HG02970 (cell line): Measurements from ENCODE around the gene FAM107B.

Experiments used
- ATAC-seq: cut with Tn5 transposase; IDR thresholded peaks from one replicate; pipeline ENCODE4 v1.9.1; 2021; ENCODE audit warnings: mild to moderate bottlenecking, moderate library complexity, moderate number of reproducible peaks; ENCODE audit not compliant: unreplicated experiment, low FRiP score

The FAM107B gene

DNA sequence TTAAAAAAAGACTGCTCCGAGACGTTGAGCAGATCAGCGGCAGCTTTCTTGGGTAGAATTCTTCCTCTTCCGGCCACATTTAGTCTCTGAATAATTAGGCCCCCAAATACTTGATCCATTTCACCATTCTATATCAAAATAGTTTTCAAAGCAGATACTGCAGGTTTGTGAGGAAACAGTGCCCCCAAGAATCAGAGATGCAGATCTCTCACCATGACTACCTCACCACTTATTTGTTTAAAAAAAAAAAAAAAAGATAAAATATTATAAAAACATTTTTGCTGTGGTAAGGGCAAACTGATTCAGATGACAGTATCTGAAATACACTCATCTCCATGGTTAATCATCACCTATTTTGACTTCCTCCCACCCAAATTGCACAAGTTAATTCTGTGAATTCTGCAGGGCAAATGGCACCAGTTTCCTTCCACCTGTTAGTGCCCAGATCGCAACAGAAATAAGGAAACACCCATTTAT lies 210.4 kb downstream of the FAM107B start:
- ATAC-seq = peak; percentile 47

DNA sequence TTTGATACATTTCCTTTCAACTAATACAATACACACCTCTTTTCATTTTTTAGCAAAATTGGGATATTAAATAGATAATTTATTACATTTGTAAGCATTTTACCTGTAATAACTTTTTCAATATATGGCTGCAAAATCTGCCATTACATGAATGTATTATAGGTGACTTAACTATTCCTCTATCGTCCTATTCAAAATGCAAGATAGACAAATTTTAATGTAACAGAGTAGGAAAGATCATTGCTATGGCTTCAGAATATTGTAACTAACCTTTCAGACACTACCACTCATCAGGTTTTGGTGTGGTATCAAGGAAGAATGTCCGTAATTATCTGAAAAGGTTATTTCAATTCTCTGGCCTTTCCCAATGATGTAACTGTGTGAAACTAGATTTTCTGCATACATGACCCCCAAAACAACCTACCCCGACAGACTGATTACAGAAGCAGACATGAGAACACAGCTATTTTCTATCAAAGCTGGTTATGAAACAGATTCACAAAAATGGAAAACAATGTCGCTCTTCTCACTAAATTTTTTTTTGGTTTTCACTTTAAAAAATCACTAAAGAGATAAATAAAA lies 211.2 kb downstream of the FAM107B start:
- no peak for ATAC-seq

DNA sequence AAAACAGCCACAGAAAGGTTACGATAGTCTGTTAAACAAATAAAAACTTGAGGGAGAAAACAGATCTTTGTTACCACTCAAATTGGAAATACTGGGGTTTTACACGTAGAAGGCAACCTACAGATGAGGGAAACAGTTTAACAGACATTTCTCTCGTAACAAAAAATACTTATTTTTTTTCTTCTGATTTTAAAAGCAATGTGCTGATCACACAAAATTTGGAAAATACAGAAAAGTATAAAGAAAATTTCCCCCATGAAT lies 211.7 kb downstream of the FAM107B start:
- no peak for ATAC-seq

DNA sequence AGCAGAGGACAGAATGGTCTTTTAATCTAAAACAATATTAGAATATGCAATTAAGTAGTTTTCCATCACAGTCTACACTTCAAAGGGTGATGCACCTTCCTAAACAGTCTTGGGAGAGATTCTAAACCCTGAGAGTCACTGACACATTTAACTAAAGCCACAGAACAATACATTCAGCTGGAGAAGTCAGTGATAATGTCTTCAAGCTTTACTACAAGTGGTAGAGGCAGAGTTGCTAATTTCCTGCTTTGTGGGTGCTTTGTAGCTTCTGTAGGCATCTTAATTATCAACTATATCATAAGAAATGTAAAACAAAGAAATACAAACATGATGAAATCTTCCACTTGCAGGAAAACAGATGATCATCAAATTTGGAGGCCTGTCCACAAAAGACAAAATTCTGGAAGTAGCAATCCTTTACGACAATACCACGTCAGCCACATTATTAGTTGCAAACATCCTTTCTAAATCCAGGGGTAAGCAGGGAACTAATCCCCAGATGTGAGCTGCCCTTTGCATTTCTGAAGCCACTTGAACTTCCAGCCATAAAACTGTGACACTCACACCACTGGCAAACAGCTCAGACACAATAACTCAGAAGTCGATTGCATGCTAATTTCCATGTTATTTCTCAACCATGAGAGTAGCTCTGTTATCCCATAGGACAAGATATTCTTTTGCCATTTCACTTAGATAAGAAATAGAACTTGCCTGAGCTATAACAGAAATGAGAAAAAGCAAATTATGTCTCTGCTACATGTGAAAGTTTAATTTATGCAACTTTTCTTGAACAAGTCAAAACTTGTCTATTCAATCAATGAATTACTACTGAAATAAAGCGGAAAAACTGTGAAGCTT lies 212.2 kb downstream of the FAM107B start:
- ATAC-seq = no peak

DNA sequence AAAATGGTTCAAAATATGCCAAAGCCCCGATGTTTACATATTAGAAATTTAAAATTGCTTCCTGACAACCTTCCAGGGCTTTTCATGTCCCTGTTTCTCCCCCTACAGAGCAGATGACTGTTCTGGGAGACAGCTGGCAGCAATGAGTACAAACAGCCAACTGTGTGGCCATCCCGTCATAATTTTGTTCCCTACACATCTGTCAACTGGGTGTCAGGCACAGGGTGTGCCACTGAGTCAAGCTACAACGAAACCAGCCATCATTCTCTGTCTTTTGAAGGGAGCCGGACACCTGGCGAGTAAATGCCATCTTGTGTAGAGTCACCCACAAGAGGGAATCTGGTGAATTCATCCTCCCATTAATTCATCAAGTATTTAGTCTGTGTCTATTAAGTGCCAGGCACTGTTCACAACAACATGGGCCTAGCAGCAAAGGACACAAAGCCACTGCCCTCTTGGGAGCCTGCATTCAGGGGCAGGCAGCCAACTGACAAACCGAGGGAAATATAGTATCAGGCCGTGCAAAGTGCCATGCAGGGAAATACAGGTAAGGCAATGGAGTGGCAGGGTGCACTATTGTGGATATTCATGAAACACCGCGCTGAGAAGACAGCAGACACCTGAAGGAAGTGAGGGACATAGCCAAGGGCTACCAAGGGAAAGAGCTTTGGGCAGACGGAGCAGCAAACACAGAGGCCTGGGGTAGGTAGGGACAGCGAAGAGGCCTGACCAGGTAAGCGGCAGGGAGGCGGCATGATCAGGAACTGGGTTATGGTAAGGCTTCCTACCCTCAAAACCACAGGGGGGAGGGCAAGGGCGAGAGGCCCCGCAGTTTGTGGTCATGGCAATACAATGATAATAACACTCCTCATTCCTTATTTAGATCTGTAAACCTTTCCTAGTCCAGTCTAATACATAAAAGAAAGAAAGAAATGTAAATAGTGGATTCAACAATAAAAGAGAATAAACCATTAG lies 213.6 kb downstream of the FAM107B start:
- ATAC-seq = no peak

DNA sequence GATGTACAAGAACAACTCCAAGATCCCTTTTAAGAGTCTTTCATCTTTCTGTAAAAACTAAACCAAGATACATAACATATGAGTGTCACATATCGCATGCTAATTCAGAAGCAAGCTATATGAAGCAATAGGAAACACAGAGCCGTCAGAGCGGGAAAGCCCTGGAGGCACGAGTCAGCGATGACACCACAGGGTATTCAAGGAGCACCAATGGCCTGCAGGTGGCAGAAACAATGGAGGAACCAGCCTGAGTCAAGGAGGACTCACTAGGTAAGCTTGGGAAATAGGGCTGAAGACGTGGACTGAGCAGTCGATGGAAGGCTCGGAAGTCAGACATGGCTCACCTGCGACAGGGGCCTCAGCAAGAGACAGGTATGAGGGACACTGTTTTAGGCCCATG lies 214.4 kb downstream of the FAM107B start:
- ATAC-seq = no peak

DNA sequence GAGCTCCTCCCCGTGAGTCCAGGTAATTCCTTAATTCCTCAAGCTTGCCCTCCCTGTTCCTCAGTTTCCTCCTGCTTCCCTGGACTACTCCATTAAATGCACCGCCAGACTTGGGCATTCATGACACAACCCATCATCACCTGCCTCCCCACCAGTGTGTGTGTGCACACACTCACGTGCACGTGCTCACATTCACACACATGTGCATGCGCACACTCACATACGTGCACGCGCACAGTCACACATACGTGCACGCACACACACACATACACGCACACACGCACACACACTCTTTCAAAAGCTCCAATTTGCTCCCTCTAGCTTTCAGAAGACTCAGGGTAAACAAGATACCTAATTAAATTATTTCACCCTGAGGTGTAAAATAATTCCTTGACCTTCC lies 216.7 kb downstream of the FAM107B start:
- no peak for ATAC-seq

DNA sequence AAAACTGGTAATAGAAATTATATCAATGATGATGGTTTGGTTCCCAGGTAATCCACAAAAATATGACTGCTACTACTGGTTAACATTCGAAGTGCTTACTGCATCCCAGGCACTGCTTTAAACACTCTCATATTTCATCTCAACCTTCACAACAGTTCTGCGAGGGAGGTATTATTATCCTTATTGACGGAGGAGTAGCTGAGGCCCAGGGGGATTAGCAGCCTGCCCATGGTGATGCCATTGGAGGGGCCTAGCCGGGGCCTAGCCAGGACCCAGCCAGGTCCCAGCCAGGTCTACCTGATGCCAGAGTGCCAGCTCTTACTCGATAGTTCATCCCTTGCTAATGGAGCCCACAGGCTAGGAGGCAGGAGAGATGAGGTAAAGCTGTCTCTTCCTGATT lies 217.1 kb downstream of the FAM107B start:
- ATAC-seq = no peak

DNA sequence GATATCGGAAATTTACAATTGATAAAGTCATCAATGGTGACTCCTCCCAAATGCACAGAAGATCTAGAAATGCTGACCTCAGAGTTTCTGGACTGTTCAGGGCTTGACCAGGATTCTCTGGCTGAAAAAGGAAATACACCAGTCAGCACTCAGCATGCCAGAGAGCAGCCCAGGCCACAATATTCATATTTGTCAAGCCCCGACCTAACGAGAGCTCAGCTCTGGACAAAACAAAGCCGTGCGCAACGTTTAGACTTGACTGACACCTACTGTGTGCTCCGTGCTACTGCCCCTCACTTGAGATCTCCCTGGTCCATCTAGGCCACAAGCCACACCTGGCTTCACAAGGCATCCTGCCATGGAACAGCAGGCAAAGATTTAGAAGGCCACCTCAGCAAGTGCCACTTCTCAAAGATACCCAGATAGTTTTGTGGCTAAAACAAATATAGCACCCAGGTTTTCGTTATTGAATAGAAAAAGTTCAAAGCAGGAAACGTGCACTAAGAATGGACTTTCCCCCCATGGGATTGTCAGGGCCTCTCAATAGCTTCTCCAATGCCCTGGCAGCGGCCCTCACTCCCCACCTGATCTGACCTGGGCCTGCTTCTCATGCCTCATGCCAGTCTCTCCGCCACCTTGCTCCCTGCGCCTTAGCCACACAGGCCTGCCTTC lies 218.3 kb downstream of the FAM107B start:
- ATAC-seq = no peak

DNA sequence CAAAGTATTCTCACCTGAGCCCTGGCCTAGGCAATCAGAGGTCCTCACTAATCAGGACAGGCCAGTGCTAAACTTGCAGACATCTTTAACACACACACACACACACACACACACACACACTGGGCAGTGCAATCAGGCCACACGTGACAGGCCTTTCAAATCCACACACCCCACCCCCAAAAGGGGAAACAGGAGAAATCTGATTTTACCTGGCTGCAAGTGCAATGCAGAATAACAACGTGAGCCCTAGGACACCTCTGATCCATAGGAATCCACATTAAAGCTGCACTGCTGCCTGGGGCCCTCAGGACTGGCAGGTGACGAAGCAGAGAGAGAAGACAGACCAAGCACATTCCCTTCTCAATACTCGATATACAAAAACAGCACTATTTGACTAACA lies 218.9 kb downstream of the FAM107B start:
- no peak for ATAC-seq

DNA sequence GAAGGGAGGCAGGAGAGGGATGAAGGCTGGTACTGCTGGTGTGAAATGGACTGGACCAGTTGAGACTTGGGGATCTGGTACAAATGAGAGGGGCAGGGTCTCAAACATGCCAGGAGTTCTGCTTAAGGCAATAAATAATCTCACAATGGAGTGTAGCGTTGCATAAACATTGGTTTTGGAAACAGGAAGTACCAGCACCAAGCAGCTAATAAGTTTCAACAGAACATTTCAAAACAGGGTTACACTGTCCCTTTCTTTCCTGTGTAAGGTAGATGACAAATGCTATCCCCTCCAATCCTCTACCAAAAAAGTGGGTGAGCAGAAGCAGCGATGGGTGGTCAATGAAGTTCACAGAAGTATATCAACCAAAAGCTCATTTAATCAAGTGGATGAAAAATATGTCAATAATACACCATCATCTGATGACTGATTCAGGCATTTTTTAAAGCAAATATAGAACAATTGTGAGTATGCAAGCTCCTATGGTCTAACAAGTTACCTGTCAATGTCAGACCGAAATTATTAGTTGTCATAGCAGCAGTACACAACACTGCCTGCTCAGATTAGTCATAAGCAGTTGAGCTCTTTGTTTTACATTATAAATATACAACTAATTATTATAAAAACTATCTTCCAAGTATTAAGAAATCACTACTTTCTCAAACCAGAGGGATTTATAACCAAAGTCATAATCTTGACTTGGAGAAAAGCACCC lies 220.0 kb downstream of the FAM107B start:
- ATAC-seq = no peak

DNA sequence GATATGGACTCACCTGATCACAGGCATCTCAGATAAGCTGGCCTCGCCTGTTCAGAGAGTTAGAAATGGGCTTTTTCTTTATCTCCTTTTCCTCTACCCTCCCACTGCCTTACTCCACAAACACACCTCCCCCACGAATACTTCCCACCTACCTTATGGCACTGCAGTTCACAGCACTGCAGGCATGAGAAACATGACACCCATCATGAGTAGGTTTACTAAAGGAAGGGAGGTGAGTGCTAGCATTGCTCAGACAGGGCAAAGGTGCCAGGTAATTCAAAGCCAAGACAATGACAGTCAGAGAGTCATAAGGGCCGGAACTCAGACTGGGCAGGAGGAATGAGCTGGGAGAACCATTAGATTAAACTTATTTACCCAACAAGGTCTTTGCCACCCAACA lies 220.6 kb downstream of the FAM107B start:
- ATAC-seq = no peak

DNA sequence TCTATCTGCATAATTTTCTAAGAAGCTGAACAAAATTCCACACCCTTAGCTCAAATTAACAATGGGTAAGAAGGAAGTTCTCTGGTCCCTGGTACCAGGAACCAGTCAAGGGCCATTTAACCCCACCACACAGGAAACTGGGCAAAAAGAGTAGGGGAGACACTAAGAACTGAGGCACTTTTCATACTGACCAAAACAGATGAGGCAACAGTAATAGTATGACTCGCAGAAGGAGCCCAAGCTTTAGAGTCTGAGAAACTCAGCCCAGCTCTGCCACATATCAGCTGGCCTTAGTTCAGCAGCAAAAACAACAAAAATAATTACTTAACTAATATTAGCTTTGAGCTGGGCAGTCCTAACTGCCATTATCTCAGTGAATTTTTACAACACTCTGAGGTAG lies 221.2 kb downstream of the FAM107B start:
- no peak for ATAC-seq

DNA sequence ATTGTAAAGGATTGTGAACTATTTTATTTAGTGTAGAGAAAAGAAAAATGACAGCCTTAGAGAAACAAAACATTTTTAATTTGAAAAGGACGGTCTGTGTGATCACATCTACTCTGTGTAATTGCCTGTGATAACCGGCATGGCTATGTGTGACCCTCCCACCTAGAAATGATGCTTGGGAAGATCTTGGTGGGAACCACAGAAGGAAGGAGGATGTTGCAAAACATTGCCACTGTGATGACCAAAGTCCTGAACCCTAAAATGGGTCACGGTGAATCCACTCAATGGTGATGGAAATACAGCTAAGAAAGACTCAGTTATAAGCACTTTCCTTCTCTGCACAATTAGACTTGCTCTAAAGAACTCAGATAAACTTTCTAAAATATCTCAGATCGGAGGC lies 222.7 kb downstream of the FAM107B start:
- no peak for ATAC-seq

DNA sequence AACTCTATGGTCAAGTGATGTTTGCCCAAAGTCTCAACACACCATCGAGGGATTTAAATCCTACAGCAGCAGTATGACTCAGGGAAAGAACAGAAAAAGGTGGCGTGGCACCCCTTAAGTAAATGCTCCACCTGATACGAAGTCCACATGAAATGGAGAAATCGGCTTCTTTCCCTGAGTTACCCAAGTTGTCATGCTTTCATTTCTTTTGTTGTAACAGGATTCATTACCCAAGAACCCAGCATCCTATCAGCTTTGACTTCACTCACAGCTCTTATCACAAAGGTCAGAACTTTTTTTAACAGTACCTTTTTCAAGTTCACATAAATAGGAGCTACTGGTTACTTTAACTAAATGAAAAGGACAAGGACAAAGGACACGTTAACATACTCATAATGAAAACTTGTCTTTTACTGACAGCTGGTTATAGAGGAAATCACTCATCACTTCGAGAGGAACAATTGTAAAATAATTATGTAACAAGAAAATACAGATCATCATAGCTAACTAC lies 224.2 kb downstream of the FAM107B start:
- no peak for ATAC-seq

DNA sequence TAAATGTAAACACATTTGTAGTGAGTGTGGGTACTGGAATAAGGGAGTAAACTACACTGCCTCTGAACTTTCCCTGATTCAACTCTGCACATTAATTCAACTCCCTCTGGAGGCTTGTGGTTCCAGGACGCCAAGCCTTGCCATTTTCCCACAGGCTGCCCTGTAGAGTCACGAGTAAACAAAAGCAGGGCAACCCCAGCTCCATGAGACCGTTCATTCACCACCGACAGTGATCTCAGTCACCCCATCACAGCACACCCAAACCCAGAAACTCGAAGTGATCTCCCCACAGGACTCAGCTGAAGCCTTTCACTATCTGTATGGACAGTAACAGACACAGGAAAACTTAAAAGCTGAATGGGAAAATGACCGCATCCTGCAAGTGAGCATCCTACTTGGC lies 225.2 kb downstream of the FAM107B start:
- no peak for ATAC-seq

DNA sequence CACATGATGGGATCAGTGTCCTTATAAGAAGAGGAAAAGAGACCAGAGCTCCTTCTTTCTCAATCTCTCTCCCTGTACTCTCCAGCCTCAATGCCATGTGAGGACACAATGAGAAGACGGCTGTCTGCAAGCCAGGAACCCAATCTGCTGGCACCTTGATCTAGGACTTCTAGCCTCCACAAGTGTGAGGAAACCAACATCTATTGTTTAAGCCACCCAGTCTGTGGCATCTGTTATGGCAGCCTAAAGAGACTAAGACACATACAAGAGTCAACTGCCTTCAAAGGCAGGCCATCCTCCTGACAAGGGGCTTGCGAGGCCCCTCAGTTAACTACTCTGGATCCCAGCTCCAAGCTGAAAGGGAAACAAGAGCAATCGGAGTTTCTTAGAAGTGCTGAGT lies 225.7 kb downstream of the FAM107B start:
- ATAC-seq = no peak

DNA sequence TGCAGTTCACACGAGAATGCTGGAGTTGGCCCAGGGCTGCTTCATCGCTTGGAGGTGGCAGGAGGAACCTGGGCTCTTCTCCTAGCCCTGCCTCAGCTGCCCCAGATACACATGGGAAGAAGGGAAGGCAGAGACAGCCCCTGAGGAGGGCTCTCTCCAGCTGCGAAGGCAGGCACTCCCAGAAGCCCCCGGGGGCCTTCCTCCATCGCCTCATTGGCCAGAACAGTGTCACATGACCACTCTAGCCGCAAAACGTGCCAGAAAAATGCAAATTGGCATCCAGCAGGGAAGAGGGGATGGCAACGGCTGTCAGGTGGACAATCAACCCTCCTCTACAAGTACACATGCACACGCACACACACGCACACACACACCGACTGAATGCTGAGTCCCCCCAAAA lies 226.2 kb downstream of the FAM107B start:
- no peak for ATAC-seq

DNA sequence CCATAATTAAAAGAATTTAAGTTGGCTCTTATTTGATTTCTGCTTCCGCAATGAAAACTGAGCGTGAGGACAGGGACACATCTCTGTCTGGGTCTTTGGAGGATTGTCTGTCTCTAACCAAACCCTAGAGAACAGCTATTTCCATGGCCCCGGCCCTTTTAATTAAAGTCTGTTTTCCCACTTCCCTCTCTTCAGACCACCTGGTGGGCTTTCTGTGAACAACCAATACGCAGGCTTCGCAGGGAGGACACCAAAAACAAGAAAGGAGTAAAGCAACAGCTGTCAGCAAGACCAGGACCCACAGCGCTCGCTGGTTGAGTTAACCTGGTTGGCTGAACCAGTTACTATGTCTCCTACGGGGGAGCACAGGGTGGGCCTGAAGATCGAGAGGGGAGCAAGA lies 226.9 kb downstream of the FAM107B start:
- no peak for ATAC-seq

DNA sequence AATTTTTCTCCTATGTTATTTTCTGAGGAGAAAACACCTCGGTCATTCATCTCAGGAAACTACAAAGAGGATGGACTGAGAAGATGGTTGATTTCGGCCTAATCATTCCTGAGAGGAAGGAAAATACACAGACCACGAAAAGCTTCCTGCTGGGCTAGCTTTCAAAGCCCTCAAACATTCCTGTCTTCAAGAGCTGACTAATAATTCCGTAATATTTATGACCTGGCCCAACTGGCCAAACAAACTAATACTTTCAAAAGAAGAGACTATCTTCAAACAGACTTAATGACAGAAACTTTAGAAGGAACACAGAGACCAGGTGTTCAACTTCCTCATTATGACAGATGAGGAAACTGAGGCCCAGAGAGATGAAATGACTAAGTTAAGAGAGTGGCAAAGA lies 228.9 kb downstream of the FAM107B start:
- no peak for ATAC-seq
